Neural progenitor cell (in vitro differentiated cells): ENCODE data around the gene HSD11B1L.

Experiments used
- EZH2 ChIP-seq: fragments of 200-600 bp; sonication (generic); IDR thresholded peaks from 2 replicates; pipeline ENCODE4 v1.6.1; 2017; ENCODE audit warnings: antibody characterized with exemption, mild to moderate bottlenecking, moderate library complexity
- TF ChIP-seq, protein P1 (sequence below): fragments of 200-600 bp; sonication (generic); IDR thresholded peaks from 2 replicates; pipeline ENCODE4 v1.5.1; 2017; ENCODE audit warnings: antibody characterized with exemption, mild to moderate bottlenecking

DNA sequence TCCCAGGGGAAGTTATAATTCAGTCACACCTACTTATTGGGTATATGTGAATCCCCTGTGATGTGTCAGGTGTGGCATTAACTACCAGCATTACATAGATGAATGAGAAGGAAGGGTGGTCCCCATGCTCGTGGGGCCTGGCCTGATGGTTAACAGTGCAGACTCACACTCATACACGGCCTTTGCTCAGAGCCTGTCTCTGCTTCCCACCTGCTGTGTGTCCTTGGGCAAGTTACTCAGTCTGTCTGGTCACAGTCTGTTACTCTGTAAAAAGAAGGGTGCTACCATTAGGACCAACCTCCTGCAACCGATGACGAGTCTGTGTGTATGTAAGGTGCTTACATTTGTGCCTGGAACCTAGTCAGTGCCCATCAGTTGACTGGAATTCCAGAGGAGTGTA is 34.1 kb upstream of the HSD11B1L start:
- TF ChIP-seq EZH2: no peak
- TF ChIP-seq, protein P1, sequence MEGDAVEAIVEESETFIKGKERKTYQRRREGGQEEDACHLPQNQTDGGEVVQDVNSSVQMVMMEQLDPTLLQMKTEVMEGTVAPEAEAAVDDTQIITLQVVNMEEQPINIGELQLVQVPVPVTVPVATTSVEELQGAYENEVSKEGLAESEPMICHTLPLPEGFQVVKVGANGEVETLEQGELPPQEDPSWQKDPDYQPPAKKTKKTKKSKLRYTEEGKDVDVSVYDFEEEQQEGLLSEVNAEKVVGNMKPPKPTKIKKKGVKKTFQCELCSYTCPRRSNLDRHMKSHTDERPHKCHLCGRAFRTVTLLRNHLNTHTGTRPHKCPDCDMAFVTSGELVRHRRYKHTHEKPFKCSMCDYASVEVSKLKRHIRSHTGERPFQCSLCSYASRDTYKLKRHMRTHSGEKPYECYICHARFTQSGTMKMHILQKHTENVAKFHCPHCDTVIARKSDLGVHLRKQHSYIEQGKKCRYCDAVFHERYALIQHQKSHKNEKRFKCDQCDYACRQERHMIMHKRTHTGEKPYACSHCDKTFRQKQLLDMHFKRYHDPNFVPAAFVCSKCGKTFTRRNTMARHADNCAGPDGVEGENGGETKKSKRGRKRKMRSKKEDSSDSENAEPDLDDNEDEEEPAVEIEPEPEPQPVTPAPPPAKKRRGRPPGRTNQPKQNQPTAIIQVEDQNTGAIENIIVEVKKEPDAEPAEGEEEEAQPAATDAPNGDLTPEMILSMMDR: no peak
